CD14-positive monocyte (primary cell): ENCODE data around the gene KDM5C. TPM values are rescaled to one million over a fixed set of nuclear protein-coding genes. Genes with fewer than 3 reads are reported as not detected.

Experiments used
- DNase-seq, 3 donors: peaks; one replicate each; pipeline ENCODE4 v3.0.0-alpha.2; 2011 to 2022
- H2AFZ ChIP-seq: 2 replicates; pipeline ENCODE4 v1.6.0; 2012; ENCODE audit warnings: mild to moderate bottlenecking, low read depth, low read length, inconsistent platforms; ENCODE audit not compliant: insufficient read depth, poor library complexity, severe bottlenecking
- H3K27ac ChIP-seq, 2 donors: 1 replicate in 1 of 2; 2 replicates in 1 of 2; pipeline ENCODE4 v1.5.1; 2012 to 2013; ENCODE audit warnings: low read length in 2 of 2, control low read depth in 1 of 2, inconsistent platforms in 1 of 2, low read depth in 1 of 2, mild to moderate bottlenecking in 1 of 2
- H3K27me3 ChIP-seq, 2 donors: one replicate each; pipeline versions ENCODE4 v1.6.0 to v1.6.1; 2011 to 2013; ENCODE audit warnings: low read length in 2 of 2; ENCODE audit not compliant: control insufficient read depth in 2 of 2, insufficient read depth in 2 of 2
- H3K36me3 ChIP-seq, 2 donors: replicated peaks in 1 of 2; 1 replicate in 1 of 2; 2 replicates in 1 of 2; pipeline versions ENCODE4 v1.5.1 to v1.6.1; 2012 to 2013; ENCODE audit warnings: low read length in 2 of 2, control low read depth in 1 of 2, inconsistent platforms in 1 of 2, mild to moderate bottlenecking in 1 of 2; ENCODE audit not compliant: insufficient read depth in 2 of 2, control insufficient read depth in 1 of 2
- H3K4me1 ChIP-seq, 2 donors: 1 replicate in 1 of 2; 2 replicates in 1 of 2; pipeline versions ENCODE4 v1.5.1 to v1.6.1; 2012 to 2013; ENCODE audit warnings: low read length in 2 of 2, control low read depth in 1 of 2, inconsistent platforms in 1 of 2, mild to moderate bottlenecking in 1 of 2, moderate library complexity in 1 of 2; ENCODE audit not compliant: insufficient read depth in 2 of 2, control insufficient read depth in 1 of 2
- H3K4me2 ChIP-seq: replicated peaks from 2 replicates; pipeline ENCODE3; 2012; ENCODE audit warnings: low read length, moderate library complexity, mild to moderate bottlenecking; ENCODE audit not compliant: poor library complexity, severe bottlenecking; ENCODE audit errors: extremely low read depth
- H3K4me3 ChIP-seq, 3 experiments: fragments of 200-600 bp in 1 of 3; sonication (generic) in 1 of 3; replicated peaks in 1 of 3; 1 replicate in 2 of 3; 2 replicates in 1 of 3; pipeline ENCODE4 v1.5.1; 2011 to 2013; ENCODE audit warnings: low read length in 3 of 3, mild to moderate bottlenecking in 3 of 3, control low read depth in 2 of 3, low read depth in 2 of 3, inconsistent platforms in 1 of 3, moderate library complexity in 1 of 3
- H3K79me2 ChIP-seq: 2 replicates; pipeline ENCODE4 v1.6.0; 2012; ENCODE audit warnings: mild to moderate bottlenecking, control low read depth, inconsistent platforms, low read length, moderate library complexity; ENCODE audit not compliant: insufficient read depth
- H3K9ac ChIP-seq: 2 replicates; pipeline ENCODE4 v1.6.0; 2017; ENCODE audit warnings: low read length, mild to moderate bottlenecking; ENCODE audit not compliant: insufficient read depth, poor library complexity, severe bottlenecking
- H3K9me3 ChIP-seq, 2 donors: replicated peaks in 1 of 2; 1 replicate in 1 of 2; 2 replicates in 1 of 2; pipeline versions ENCODE4 v1.5.1 to v1.6.1; 2012 to 2013; ENCODE audit warnings: low read length in 2 of 2, control low read depth in 1 of 2; ENCODE audit not compliant: control insufficient read depth in 1 of 2, insufficient read depth in 1 of 2
- H4K20me1 ChIP-seq: 2 replicates; pipeline ENCODE4 v1.6.0; 2012; ENCODE audit warnings: mild to moderate bottlenecking, low read length, control low read depth, moderate library complexity; ENCODE audit not compliant: insufficient read depth
- H3K27ac Mint-ChIP-seq, 7 donors: one replicate each; pipeline ENCODE4 v1.8.0; 2020; ENCODE audit warnings: mild to moderate bottlenecking in 7 of 7, mixed read lengths in 7 of 7, moderate library complexity in 6 of 7, inconsistent platforms in 2 of 7
- H3K27me3 Mint-ChIP-seq, 3 donors: one replicate each; pipeline ENCODE4 v1.8.0; 2021 to 2022; ENCODE audit warnings: low read depth in 3 of 3, mild to moderate bottlenecking in 3 of 3, mixed read lengths in 3 of 3, moderate library complexity in 3 of 3, inconsistent platforms in 1 of 3
- H3K36me3 Mint-ChIP-seq, 2 donors: one replicate each; pipeline ENCODE4 v1.8.0; 2020; ENCODE audit warnings: mixed read lengths in 2 of 2, inconsistent platforms in 1 of 2, mild to moderate bottlenecking in 1 of 2
- H3K4me1 Mint-ChIP-seq: one replicate; pipeline ENCODE4 v1.8.0; 2020; ENCODE audit warnings: mild to moderate bottlenecking, mixed read lengths
- H3K4me3 Mint-ChIP-seq, 2 donors: one replicate each; pipeline ENCODE4 v1.8.0; 2020; ENCODE audit warnings: mild to moderate bottlenecking in 2 of 2, mixed read lengths in 2 of 2, moderate library complexity in 1 of 2
- H3K9me3 Mint-ChIP-seq, 7 donors: one replicate each; pipeline ENCODE4 v1.8.0; 2020 to 2022; ENCODE audit warnings: mixed read lengths in 7 of 7, mild to moderate bottlenecking in 6 of 7, moderate library complexity in 6 of 7, inconsistent platforms in 2 of 7
- CTCF ChIP-seq: fragments of 200-600 bp; IDR thresholded peaks from one replicate; pipeline ENCODE4 v1.8.0; 2022; ENCODE audit warnings: antibody characterized with exemption, mild to moderate bottlenecking
- WGBS: methylation state at CpG from one replicate; pipeline ENCODE4 v1.1.5; 2013; ENCODE audit warnings: missing lambda C conversion rate; ENCODE audit not compliant: insufficient coverage; 5-methylcytosine and 5-hydroxymethylcytosine counted together
- intact Hi-C, 2 donors: fragments of 100-400 bp; cut with micrococcal nuclease; formaldehyde crosslinking; loops; one replicate each; pipeline versions ENCODE4 v1.15.0 to v1.15.1; 2023
- polyA plus RNA-seq, 3 donors: library from polyadenylated mRNA; depleted of rRNA in 1 of 3; unstranded in 2 of 3; stranded (reverse) in 1 of 3; fragments of 300-500 nt in 2 of 3; fragments of >200 nt in 1 of 3; fragmentation: Illumina TruSeq in 2 of 3; gene quantifications; 1 replicate in 2 of 3; 2 replicates in 1 of 3; pipeline ENCODE4 v1.2.3, GENCODE V29; 2012 to 2021

KDM5C gene
- polyA plus RNA-seq, 3 donors: 13.3 to 93.6 (median 16.7) TPM

- Mint-ChIP-seq H3K36me3 (peaks cover 41 to 59% of the 10 kb centered on the region in 2 donors), H3K27me3 (peaks cover 1 to 22% (median 1%) of the 10 kb centered on the region in 3 donors), H3K27ac (no peak overlapping the region), H3K9me3 (peaks cover 0 to 6% (median 0%) of the 10 kb centered on the region in 7 donors), H3K4me3 (no peak overlapping the region), H3K4me1 (no peaks in the 10 kb centered on the region)
- no peak for TF ChIP-seq CTCF
- Histone ChIP-seq H2AFZ (no peak overlapping the region), H3K9me3 (no peaks in the 10 kb centered on the region), H3K9ac (no peak overlapping the region), H3K27ac (no peak overlapping the region), H3K4me2 (no peak overlapping the region), H3K79me2 (no peaks in the 10 kb centered on the region), H4K20me1 (no peaks in the 10 kb centered on the region), H3K27me3 (no peaks in the 10 kb centered on the region), H3K4me3 (no peak overlapping the region), H3K4me1 (no peaks in the 10 kb centered on the region), H3K36me3 (peaks cover 31 to 57% of the 10 kb centered on the region in 2 donors)
- DNase-seq: no peak
- 91% methylated on average over 4 of the region's 10 CpGs for WGBS
- intact Hi-C loops: no loop called here
Observed at GRCh38 chrX:53247928-53248327, 22.9 kb upstream of the KDM5C start.

- no peak overlapping the region for H2AFZ ChIP-seq
- no peak overlapping the region for H3K4me3 ChIP-seq
- no peak overlapping the region for H3K4me3 Mint-ChIP-seq
- no peaks in the 10 kb centered on the region for H3K27me3 ChIP-seq
- no peak overlapping the region for H3K27ac Mint-ChIP-seq
- no peaks in the 10 kb centered on the region for H3K79me2 ChIP-seq
- no peaks in the 10 kb centered on the region for H3K4me1 ChIP-seq
- H3K27ac ChIP-seq: no peak overlapping the region
- H3K9ac ChIP-seq: no peak overlapping the region
- H3K9me3 ChIP-seq: no peaks in the 10 kb centered on the region
- intact Hi-C loops: no loop called here
- no peaks in the 10 kb centered on the region for H4K20me1 ChIP-seq
- H3K4me2 ChIP-seq: no peak overlapping the region
- H3K27me3 Mint-ChIP-seq: peaks cover 0 to 23% (median 1%) of the 10 kb centered on the region in 3 donors
- H3K36me3 ChIP-seq: peaks cover 40 to 66% of the 10 kb centered on the region in 2 donors
- peaks cover 0 to 1% (median 0%) of the 10 kb centered on the region in 7 donors for H3K9me3 Mint-ChIP-seq
- WGBS: no CpG with 5 or more reads among the region's 2 CpGs
- DNase-seq: no peak
- TF ChIP-seq CTCF: no peak
- H3K36me3 Mint-ChIP-seq: peaks cover 47 to 64% of the 10 kb centered on the region in 2 donors
- H3K4me1 Mint-ChIP-seq: no peaks in the 10 kb centered on the region
Observed at GRCh38 chrX:53246231-53246630, 21.2 kb upstream of the KDM5C start.
